ENCODE data around the gene CCM2. TPM values are rescaled to one million over a fixed set of nuclear protein-coding genes. Genes with fewer than 3 reads are reported as not detected.

The CCM2 gene
- total RNA-seq, 1 donor from 2014 or later: 33.8 TPM

DNA sequence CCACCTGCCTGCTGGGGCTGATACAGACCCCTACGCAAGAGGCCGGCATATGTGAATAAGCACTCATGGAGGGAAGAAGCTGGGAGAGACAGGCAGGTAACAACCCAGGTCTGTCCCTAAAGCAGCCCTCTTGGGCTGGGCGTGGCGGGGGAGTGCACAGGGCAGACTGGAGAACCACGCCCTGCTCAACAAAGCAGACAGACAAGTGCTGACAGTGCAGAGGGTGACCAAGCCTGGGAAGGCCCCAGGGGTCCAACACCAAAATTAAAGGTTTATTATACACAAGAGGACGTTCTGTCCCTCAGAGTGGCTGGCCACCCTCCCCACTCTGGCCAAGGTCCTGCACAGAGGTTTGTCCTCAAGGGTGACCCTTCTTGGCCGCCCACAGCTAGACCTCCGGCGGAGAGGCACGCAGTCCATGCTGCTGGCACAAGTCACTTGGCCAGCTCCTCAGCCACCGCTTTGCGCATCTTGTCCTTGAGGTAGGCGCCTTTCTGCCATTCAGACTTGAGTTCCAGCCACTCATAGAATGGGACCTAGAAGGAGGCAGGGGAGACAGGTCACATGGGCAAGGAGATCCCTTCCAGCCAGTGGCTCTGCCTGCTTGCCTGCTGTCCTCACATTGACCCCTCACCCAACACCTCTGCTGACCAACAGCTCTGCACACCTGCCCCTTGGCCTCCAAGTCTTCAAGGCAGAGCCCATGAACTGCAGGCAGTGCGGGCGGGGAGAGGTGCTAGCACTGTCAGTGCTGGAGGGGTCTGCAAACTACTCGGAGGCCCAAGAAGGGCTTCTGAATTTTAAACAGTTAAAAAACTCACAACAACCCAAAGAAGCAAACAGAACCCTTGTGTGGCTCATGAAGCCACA lies 100.1 kb downstream of the CCM2 start:
- H3K27me3 Mint-ChIP-seq: no peaks in the 10 kb centered on the region
- no peak overlapping the region for H3K27ac Mint-ChIP-seq
- no peak for DNase-seq (ENCODE audit: extremely low spot score, unreplicated experiment)
- peaks cover 5% of the 10 kb centered on the region for H3K36me3 Mint-ChIP-seq
- no peaks in the 10 kb centered on the region for H3K9me3 Mint-ChIP-seq
- TF ChIP-seq, protein P1, sequence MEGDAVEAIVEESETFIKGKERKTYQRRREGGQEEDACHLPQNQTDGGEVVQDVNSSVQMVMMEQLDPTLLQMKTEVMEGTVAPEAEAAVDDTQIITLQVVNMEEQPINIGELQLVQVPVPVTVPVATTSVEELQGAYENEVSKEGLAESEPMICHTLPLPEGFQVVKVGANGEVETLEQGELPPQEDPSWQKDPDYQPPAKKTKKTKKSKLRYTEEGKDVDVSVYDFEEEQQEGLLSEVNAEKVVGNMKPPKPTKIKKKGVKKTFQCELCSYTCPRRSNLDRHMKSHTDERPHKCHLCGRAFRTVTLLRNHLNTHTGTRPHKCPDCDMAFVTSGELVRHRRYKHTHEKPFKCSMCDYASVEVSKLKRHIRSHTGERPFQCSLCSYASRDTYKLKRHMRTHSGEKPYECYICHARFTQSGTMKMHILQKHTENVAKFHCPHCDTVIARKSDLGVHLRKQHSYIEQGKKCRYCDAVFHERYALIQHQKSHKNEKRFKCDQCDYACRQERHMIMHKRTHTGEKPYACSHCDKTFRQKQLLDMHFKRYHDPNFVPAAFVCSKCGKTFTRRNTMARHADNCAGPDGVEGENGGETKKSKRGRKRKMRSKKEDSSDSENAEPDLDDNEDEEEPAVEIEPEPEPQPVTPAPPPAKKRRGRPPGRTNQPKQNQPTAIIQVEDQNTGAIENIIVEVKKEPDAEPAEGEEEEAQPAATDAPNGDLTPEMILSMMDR (conservative IDR thresholded peaks at IDR 0.05): no peak
- H3K4me3 Mint-ChIP-seq: no peak overlapping the region
- H3K4me1 Mint-ChIP-seq (ENCODE audit: unreplicated experiment): no peaks in the 10 kb centered on the region

DNA sequence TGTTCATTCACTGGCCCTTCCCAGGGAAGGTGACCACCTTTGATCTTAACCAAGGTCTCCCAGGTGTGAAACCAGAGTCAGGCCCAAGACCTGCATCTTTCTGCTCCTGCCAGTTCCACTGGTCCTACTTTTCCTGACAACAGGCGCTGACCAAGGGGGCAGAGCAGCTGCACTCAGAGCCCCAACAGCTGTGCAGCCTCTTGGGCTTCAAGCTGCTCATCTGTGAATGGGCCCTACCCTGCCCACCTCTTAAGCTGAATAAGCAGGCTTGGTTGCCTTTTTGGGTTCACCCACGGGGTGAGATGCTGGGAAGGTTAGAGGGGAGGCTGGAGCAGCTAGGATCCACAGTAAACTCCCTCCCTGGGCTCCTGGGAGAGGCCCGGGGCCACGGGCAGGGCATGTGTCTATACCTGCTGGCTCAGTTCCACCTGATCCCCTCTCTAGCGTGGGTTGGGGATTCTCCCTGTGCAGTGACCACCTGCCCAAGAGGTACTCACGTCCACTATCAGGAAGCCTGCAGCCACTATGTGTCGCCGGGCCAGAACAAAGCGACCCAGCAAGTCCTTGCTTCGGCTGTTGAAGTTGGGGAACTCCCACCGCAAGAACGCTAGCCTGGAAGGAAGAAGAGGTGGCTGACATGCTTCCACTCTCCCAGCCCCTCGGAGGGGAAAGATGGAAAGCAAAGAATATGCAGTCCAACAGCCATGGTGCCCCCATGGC lies 100.9 kb downstream of the CCM2 start:
- Mint-ChIP-seq H3K4me1 (ENCODE audit: unreplicated experiment) (no peaks in the 10 kb centered on the region), H3K4me3 (no peak overlapping the region), H3K9me3 (no peaks in the 10 kb centered on the region), H3K36me3 (peaks cover 5% of the 10 kb centered on the region), H3K27ac (no peak overlapping the region), H3K27me3 (no peaks in the 10 kb centered on the region)
- DNase-seq (ENCODE audit: extremely low spot score, unreplicated experiment): no peak
- TF ChIP-seq, protein P1 (conservative IDR thresholded peaks at IDR 0.05): no peak

DNA sequence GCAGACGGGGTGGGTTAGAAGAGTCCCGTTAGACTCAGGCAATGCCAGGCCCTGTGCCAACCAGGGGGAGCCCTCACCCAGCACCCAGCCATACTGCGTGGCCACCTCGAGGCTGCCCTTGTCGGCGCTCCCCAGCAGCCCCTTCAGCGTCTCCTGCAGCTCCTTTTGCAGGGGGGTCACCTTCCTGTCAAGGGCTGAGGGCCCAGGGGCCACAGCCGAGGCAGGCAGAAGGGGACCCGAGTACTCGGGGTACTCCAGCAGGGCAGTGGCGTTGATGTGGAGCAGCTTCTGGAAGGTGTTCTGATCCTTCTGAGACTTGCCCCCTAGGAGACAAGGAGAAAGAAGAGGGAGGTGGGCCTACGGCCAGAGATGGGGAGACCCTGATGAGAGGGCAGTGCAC lies 101.7 kb downstream of the CCM2 start:
- Mint-ChIP-seq H3K36me3 (peaks cover 5% of the 10 kb centered on the region), H3K4me3 (no peak overlapping the region), H3K4me1 (ENCODE audit: unreplicated experiment) (no peaks in the 10 kb centered on the region), H3K27me3 (no peaks in the 10 kb centered on the region), H3K27ac (no peak overlapping the region), H3K9me3 (no peaks in the 10 kb centered on the region)
- no peak for DNase-seq (ENCODE audit: extremely low spot score, unreplicated experiment)
- TF ChIP-seq, protein P1 (conservative IDR thresholded peaks at IDR 0.05): no peak

DNA sequence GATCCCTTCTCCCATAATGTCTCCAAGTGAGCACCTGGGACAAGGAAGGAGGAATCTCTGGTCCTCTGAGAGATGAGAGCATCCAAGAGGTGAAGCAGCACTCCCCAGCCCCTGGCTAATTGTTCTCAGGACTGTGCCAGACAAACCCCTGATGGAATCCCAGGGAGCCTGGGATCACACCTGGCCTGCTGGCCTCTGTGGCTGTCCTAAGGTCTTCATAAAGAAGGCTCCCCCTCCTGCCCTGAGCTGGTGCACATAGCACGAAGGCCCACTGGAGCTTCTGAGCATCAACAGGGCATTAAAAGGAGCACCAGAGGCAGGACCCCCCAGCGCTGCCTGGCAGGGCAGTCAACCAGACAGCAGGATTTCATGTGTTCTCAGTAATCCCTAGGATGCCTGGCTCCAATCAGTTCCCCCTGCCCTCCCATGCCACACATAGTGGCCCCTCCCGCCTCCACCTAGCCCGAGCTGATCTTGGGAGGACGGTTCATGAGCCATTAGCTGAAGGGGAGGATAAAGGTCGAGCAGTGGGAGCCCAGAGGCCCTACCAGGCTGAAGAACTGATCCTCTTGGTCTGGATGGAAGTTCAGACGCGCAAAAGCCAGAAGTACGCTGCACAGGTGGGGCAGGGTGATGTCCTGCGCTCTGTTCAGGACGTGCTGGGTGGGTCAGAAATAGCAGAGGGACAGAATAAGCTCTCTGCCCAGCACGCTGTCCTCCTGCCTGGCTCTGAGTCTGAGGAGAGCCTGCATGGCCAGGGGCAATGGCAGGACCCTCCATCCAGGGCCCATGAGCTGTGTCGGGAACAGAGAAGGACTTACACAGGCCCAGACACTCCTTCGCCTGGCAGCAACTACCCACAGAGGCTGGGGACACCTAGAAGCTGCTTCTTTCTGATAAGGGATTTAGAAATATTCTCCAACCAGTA lies 103.0 kb downstream of the CCM2 start:
- TF ChIP-seq, protein P1 (conservative IDR thresholded peaks at IDR 0.05): no peak
- Mint-ChIP-seq H3K4me3 (no peak overlapping the region), H3K27ac (no peak overlapping the region), H3K36me3 (peaks cover 11% of the 10 kb centered on the region), H3K27me3 (no peaks in the 10 kb centered on the region), H3K9me3 (no peaks in the 10 kb centered on the region), H3K4me1 (ENCODE audit: unreplicated experiment) (no peaks in the 10 kb centered on the region)
- DNase-seq (ENCODE audit: extremely low spot score, unreplicated experiment): no peak

Data from type B pancreatic cell (in vitro differentiated cells).